ENCODE results near the gene PDZD2.

GRCh38 chr5:31983851-31984250, 344.9 kb downstream of the PDZD2 start:
- TF ChIP-seq POLR2A (IDR thresholded peaks at IDR 0.05; ENCODE audit: low read length), result no peak
- no peak for TF ChIP-seq GATA1 (IDR thresholded peaks at IDR 0.05; ENCODE audit: low read depth, low read length)
